GM10847 (cell line): ENCODE results near the gene TUBGCP6.

Experiments
- POLR2A ChIP-seq: IDR thresholded peaks from 2 replicates; pipeline ENCODE4 v1.6.1; 2011; ENCODE audit not compliant: insufficient read length; ENCODE audit errors: extremely low read depth

The TUBGCP6 gene

GRCh38 chr22:50283821-50284220 is 39.0 kb upstream of the TUBGCP6 start:
- TF ChIP-seq POLR2A: no peak

- TF ChIP-seq POLR2A: no peak
These were observed 37.7 kb upstream of the TUBGCP6 start for GRCh38 chr22:50282361-50283155.

- no peak for TF ChIP-seq POLR2A
These were observed 37.1 kb upstream of the TUBGCP6 start for GRCh38 chr22:50281957-50282356.

- no peak for TF ChIP-seq POLR2A
These were observed 36.5 kb upstream of the TUBGCP6 start for GRCh38 chr22:50281384-50281760.

GRCh38 chr22:50280708-50281383 is 36.0 kb upstream of the TUBGCP6 start:
- no peak for TF ChIP-seq POLR2A

- TF ChIP-seq POLR2A: no peak
These were observed 35.3 kb upstream of the TUBGCP6 start for GRCh38 chr22:50280022-50280707.

- TF ChIP-seq POLR2A: no peak
These were observed 34.3 kb upstream of the TUBGCP6 start for GRCh38 chr22:50278956-50279619.

GRCh38 chr22:50278461-50278860 is 33.6 kb upstream of the TUBGCP6 start:
- TF ChIP-seq POLR2A: no peak

GRCh38 chr22:50277761-50278160 is 32.9 kb upstream of the TUBGCP6 start:
- no peak for TF ChIP-seq POLR2A

GRCh38 chr22:50276143-50276542 is 31.3 kb upstream of the TUBGCP6 start:
- no peak for TF ChIP-seq POLR2A

- no peak for TF ChIP-seq POLR2A
These were observed 30.6 kb upstream of the TUBGCP6 start for GRCh38 chr22:50275181-50276055.

- TF ChIP-seq POLR2A: no peak
These were observed 29.9 kb upstream of the TUBGCP6 start for GRCh38 chr22:50274771-50275170.

GRCh38 chr22:50274311-50274710 is 29.5 kb upstream of the TUBGCP6 start:
- TF ChIP-seq POLR2A: no peak

GRCh38 chr22:50272044-50272802 is 27.4 kb upstream of the TUBGCP6 start:
- TF ChIP-seq POLR2A: no peak
